NK-92 treated with Interleukin-12 subunit alpha and Interleukin-12 subunit beta, amount 100 ng/mL, for 24 hours (cell line): ENCODE results near the gene ORC2.
"Not testable (repeated sequence)": the region's sequence is repeated elsewhere in the genome, so short reads cannot be mapped to it uniquely, and the experiment has no call there.

ENCODE experiments used
- DNase-seq: peaks from one replicate; lab custom pipeline; 2025; lab: John Stamatoyannopoulos, UW

Gene ORC2

GRCh38 chr2:200963124-200963917, at the start of gene ORC2:
TSS of gene ORC2 (minus strand) at chr2:200963660. CDS start at chr2:200958123, 5,537 bp downstream.
- peak; percentile 88 for DNase-seq

GRCh38 chr2:201008296-201008829, 44.9 kb upstream of the ORC2 start:
- DNase-seq, result no peak

GRCh38 chr2:201007584-201007998, 44.1 kb upstream of the ORC2 start:
- DNase-seq, result no peak

DNA sequence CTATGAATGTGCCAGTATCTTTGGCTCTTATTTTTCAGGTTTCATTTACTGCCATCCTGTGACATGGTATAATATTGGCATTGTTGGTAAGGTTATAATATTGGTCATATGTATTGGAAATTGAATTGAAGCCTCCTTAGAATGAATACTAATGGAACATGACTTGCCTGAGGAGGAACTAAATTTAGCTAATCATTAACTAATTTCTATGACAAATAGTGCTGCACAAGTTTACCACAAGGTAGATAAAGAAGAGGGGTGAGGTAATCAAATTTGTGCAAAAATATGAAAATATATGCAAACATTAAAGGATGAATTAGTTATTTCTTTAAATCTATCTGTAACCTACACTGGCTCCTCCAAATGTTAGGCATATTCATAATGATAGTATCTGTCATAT, 43.2 kb upstream of the ORC2 start:
- DNase-seq, result no peak

- no peak for DNase-seq
Observed at GRCh38 chr2:201004370-201004769, 40.9 kb upstream of the ORC2 start.

GRCh38 chr2:200993097-200993496, 29.6 kb upstream of the ORC2 start:
- DNase-seq, result no peak

GRCh38 chr2:200987137-200987536, 23.7 kb upstream of the ORC2 start:
- no peak for DNase-seq

- DNase-seq, result no peak
Observed at GRCh38 chr2:200985799-200986198, 22.3 kb upstream of the ORC2 start.

DNA sequence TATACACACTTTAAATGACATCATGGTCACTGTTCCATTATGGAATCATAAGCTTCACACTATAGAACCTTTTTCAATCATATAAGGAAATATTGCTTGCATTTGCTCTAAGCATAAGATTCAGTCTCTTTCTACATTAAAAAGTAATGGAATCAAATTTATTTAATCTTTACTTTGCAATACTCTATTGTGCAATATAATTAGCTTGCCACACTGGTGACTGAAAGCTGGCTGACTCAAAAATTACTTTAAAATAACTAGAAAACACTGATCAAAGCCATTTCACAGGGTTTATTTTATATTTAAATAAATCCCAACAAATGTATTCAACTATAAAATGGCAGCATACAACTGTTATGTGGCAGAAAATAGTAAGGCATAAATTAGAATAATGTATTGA, 13.2 kb upstream of the ORC2 start:
- no peak for DNase-seq

- no peak for DNase-seq
Observed at GRCh38 chr2:200975672-200976071, 12.2 kb upstream of the ORC2 start.

GRCh38 chr2:200970057-200970456, 6.6 kb upstream of the ORC2 start:
- not testable (repeated sequence) for DNase-seq

DNA sequence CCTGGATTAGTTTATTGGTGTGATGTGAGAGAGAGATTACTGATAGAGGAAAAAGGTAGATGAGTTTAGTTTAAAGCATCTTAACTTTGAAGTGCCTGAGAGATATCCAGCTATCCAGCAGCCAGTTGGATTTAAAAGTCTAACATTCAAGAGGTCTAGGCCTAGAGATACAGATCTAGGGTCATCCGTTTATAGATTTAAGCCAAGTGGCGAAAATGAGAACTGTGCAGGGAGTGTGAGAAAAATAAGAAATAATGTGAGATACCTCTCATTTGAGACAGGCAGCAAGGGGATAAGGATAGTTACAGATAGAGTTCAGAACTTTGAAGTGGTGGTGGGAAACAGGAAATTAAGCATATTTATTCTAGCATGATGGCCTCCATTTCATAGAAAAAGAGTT, 5.3 kb upstream of the ORC2 start:
- DNase-seq, result no peak

DNA sequence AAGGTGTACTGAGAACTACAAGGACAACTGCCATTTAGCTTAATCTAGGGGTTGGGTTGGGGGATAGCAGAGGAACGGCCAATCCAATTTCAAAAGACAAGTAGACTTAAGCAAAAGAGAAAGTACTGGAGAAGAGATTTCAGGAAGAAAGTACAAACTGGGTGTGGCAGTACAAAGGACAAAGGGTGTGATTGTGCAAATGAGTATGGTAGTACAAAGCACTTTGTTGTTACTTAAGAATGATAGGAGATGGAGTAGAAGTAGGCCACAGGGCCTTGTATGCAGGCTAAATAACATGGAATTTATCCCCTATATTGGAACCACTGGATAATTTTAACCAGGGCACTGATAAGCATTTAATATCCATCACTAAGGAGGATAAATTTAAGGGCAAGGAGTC, 4.7 kb upstream of the ORC2 start:
- DNase-seq, result no peak

DNA sequence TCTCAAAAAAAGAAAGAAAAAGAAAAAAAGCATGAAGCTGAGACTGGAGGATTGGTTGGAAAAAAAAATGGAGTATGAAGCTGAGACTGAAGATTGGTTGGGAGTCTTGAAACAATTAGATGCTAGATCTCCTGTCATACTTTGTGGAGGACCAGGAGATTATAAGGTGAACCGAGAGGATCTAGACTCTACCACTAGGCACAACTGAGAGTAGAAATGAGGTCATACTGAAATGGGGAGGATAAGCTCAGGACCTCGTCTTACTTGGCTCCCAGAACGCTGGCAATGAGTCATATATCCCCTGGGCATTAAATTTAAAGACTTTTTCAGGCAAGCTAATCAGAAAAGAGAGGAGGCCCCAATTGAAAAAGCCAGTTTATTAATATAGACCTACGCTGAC, 3.3 kb upstream of the ORC2 start:
- no peak for DNase-seq

DNA sequence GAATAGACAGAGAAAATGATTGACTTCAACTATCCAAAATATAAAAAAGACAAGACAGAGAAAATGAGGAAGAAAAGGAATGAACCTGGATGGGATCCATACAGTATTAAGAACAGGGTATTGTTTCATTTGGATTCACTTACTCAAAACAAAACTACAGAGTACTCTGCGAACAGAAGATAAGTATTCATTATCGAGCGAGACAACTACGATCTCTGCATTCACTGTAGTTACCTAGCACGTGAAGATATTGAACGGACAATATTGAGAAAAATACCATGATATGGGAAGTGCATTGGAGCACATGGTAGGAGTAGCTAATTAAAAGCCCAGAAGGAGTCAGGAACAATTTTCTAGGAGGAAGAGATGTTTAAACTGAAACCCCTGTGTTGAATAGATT, 1.0 kb upstream of the ORC2 start:
- no peak for DNase-seq

DNA sequence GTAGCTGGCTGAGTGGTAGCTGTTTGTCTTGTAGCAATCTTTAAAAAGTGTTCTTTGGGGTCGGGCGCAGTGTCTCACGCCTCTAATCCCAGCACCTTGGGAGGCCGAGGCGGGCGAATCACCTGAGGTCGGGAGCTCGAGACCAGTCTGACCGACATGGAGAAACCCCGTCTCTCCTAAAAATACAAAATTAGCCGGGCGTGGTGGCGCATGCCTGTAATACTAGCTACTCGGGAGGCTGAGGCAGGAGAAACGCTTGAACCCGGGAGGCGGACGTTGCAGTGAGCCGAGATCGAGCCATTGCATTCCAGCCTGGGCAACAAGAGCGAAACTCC, 425 bp upstream of the ORC2 start:
- DNase-seq, result not testable (repeated sequence)

DNA sequence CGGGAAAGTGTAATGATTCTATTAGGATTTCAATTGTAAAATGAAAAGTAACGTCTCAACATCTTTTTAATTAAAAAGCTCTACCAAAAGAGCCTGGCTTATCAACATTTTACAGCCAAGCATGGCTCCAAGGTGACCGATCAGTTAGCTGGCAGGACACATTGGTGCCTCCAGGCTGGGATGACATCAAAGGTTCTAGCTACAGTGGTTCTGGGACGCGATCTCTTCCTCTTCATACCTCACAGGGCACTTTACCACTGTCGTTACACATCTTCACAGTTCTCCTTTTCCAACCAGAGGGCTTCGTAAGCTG, 693 bp downstream of the ORC2 start:
- no peak for DNase-seq

DNA sequence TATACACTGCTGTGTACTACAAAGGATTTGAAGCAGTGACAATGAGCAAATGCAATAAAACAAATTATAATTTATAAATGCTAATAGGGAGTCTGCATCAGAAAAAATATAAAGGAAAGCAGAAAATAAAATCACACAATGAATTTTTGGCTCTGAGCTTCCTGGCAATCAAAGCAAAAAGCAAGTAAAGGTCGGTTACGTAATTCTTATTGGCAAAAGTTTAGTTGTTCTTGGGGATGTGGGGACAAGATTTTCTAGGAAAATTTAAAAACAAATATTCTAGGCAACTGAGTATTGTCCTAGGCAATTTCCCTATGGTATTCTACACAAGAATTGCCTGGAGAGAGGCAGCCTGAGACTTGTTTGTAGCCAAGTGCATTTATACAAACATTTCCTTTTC, 1.8 kb downstream of the ORC2 start:
- DNase-seq, result no peak

DNA sequence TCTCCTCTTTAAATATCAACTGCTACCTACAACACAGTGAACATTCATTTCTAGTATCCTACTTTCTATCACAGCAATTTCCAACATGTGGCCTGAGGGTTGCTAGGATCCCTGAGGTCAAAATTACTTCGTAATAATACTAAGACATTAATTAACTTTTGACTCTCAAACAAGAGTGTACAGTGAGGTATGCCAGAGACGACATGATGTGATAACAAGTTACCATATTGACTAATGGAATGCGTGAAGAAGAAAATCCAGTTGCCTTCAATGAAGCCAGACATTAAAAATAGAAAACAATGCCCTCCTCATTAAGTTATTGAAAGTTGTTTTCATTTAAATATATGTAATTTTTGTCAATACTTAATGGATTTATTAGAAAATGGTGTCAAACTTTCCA, 13.1 kb downstream of the ORC2 start:
- no peak for DNase-seq

- DNase-seq, result no peak
Observed at GRCh38 chr2:200945395-200945729, 18.1 kb downstream of the ORC2 start.

DNA sequence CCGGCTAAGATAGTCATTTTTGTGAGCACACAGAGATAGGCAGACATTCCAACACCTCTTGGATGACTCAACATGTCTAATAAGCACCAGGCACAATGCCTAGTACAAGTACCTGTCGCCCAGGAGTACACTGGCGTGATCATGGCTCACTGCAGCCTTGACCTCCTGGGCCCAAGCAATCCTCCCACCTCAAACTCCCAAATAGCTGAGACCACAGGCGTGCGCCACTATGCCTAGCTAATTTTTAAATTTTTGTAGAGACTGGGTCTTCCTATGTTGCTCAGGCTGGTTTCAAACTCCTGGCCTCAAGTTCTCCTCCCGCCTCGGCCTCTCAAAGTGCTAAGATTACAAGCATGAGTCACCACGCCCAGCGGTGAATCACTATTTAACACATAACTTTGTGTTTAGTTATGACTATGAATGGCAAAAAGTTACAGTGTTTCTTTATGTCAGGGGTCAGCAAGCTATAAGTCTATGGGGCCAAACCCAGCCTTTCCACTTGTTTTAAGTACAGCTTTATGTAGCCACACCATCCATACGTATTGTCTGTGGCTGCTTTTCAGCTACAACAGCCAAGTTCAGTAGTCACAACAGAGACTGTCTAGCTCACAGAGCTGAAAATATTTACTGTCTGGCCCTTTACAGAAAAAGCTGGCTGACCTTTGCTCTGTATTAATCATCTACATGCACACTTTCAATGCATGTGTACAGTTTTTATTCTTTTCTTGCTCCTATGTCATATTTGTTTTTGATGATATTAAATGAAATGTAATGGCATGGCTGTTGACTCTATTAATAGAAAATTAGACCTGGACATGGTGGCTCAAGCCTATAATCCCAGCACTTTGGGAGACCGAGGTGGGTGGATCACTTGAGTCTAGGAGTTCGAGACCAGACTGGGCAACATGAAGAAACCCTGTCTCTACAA, 18.7 kb downstream of the ORC2 start:
- DNase-seq, result peak; percentile 10

GRCh38 chr2:200943527-200944105, 19.8 kb downstream of the ORC2 start:
- no peak for DNase-seq

DNA sequence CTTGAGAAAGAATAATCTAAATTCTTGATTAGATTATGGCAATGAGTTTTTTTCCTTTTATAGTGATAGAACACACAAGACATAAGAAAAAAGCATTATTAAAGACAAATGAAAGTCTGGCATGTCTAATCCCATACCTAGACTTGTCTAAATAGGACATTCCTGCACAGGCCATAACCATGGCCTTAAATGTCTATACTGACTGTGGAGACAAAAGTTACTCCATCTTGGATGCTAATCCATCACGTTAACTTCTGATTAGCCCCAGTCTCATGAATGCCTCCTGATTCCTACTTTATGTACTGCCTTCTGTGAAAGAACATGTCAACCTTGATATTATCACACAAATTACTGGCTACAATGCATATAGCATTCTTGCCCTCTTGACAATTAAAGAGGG, 23.6 kb downstream of the ORC2 start:
- DNase-seq, result no peak
